ENCODE results near the gene FGF2. TPM values are rescaled to one million over a fixed set of nuclear protein-coding genes. Genes with fewer than 3 reads are reported as not detected.
"Not testable (repeated sequence)": the region's sequence is repeated elsewhere in the genome, so short reads cannot be mapped to it uniquely, and the experiment has no call there.

Gene FGF2
- total RNA-seq, 2 experiments from 2014 or later: 2.0 to 2.7 TPM

GRCh38 chr4:122851568-122851967 lies 24.9 kb downstream of the FGF2 start:
- Mint-ChIP-seq H3K4me3 (no peak overlapping the region), H3K27me3 (peaks cover 22% of the 10 kb centered on the region), H3K27ac (no peak overlapping the region), H3K4me1 (no peaks in the 10 kb centered on the region), H3K9me3 (no peaks in the 10 kb centered on the region), H3K36me3 (no peaks in the 10 kb centered on the region)
- no peak for DNase-seq

DNA sequence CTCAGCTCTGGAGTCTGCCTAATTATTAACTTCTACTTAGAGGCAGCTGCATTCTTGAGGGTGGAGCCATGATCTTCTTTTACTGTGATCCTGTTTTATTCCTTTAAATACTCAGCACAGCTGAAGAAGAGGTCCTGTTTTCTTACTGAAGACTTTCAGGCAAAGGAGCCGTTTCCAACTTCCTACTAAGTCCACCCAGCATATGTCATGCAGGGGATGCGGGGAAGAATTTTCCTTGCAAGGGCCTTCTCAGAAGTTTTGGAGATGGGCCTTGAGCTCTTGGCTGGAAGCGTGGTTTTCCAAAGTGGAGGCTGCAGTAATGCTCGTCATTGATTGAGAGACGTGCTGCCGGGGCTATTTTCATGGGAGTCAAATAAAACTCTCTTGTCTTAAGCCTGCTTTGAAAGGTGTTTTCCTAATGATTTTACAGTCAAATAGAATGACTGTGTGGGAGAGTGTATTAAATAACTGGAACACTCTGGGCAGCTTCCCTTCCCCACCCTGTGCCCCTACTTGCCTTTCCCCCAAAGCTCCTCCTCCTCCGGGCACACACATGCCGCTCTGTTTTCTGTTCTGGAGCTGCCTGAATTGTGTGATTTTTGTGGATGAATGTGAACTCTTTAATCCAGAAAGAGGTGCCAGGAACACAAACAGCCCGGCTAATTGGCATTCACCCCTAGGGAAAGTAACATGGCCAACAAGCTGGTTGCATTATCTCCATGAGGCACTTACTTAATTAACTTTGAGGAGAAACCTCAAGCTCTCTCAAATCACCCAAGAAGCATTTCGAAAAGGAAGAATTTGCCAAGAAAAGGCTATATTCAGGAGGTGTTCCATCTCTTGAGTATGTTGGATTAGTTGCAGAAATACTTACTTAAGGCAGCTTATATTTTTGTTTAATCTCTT lies 28.1 kb downstream of the FGF2 start:
- no peak overlapping the region for H3K27ac Mint-ChIP-seq
- no peaks in the 10 kb centered on the region for H3K36me3 Mint-ChIP-seq
- H3K4me3 Mint-ChIP-seq: no peak overlapping the region
- H3K9me3 Mint-ChIP-seq: no peaks in the 10 kb centered on the region
- DNase-seq: no peak
- no peaks in the 10 kb centered on the region for H3K4me1 Mint-ChIP-seq
- peaks cover 25% of the 10 kb centered on the region for H3K27me3 Mint-ChIP-seq

DNA sequence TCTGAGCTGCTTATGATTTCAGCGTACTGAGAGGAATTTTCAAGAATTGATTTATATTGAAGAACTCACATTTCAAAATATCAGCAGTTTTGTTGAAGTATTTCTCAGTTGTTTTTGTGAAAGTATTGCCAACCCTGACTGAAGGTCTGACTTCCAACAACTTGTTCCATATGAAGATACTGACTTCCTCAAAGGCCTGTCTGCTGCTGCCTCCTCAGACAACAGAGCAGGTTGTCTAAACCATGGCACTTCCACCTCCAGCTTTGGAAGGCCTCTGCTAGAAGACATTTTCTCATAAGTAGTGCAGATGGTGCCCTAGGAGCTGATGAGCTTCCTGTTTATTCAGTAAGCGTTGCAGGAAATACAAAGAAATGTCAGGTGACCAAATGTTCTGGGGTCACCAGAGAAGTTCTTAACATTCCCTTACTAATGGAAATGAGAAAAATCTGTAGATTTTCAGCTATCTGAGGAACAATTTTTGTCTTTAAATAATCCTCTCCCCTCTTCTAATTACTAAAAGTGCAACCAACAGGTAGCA lies 28.8 kb downstream of the FGF2 start:
- Mint-ChIP-seq H3K9me3 (no peaks in the 10 kb centered on the region), H3K36me3 (no peaks in the 10 kb centered on the region), H3K27ac (no peak overlapping the region), H3K27me3 (peaks cover 25% of the 10 kb centered on the region), H3K4me3 (no peak overlapping the region), H3K4me1 (no peaks in the 10 kb centered on the region)
- no peak for DNase-seq

DNA sequence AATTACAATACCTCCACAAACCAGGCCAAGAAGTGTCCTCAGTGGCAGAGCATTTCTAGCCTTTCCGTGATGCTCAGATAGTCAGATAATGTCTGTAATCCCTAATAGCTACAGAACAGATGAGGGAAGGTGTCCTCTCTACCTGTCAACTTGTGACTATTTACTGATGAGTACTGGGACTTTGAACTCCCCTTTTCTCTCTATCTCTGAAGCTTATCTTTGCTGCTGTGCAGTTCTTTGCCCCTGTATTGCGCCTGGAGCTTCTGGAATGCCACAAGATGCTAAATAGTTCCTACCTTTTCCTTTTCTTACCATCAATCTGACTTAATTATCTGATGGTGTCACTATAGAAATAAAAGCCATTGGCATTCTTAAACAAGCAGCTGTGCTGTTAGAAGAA lies 30.5 kb downstream of the FGF2 start:
- Mint-ChIP-seq H3K4me3 (no peak overlapping the region), H3K4me1 (no peaks in the 10 kb centered on the region), H3K36me3 (no peaks in the 10 kb centered on the region), H3K9me3 (no peaks in the 10 kb centered on the region), H3K27ac (no peak overlapping the region), H3K27me3 (peaks cover 33% of the 10 kb centered on the region)
- no peak for DNase-seq

DNA sequence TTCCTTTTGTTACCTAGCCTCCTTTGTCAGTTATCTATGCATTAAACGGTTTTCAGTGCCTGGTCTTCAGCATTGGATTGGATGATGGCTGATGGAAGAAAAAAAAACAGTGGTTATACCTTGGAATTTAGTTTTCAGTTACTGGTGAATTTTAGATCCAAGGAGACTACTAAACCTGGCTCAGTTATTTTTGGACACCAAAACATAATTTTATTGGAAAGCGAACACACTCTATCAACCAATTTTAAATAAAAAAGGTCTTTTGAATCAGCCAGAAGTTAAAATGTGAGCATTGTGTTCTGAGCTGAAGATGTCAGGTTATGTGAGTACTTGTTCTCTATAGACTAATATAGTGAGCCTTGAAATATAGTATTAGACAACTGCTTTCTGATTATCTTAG lies 32.1 kb downstream of the FGF2 start:
- Mint-ChIP-seq H3K9me3 (no peaks in the 10 kb centered on the region), H3K27ac (no peak overlapping the region), H3K4me1 (no peaks in the 10 kb centered on the region), H3K27me3 (peaks cover 30% of the 10 kb centered on the region), H3K4me3 (no peak overlapping the region), H3K36me3 (no peaks in the 10 kb centered on the region)
- DNase-seq: no peak

DNA sequence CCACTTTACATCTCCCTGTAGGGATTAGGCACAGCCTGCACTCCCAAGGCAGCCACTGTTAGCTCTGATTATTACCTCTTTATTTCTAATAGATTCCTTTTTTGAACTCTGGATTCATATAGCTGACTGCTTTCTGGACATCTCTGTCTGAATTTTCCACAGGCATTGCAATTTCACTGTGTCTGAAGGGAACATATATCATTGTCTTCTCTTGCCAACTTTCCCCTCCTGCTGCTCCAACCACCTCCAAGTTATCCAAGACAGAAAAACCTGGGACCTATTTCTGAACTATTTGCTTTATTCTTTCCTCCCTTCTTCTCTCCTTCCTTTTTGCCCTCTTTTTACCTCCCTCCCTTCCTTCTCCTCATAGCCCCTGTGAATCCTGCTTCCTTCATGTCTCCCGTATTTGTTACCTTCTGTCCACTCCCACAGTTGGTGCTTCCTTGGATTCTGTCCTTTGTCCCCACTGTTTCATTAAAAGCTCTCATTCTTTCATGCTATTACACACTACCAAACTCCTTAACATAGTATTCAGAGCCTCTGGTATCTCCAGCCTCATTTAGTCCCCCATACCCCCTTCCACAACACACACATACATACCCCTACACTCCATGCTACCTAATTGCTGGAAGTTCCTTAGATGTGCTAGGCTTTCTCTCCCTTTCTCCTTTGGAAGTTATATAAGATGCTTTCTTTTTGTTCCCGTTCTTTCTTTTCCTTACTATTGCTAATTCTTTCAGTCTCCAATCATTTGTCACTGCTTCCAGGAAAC lies 34.7 kb downstream of the FGF2 start:
- DNase-seq: no peak
- Mint-ChIP-seq H3K4me3 (no peak overlapping the region), H3K4me1 (no peaks in the 10 kb centered on the region), H3K27ac (no peak overlapping the region), H3K36me3 (no peaks in the 10 kb centered on the region), H3K9me3 (no peaks in the 10 kb centered on the region), H3K27me3 (peaks cover 29% of the 10 kb centered on the region)

DNA sequence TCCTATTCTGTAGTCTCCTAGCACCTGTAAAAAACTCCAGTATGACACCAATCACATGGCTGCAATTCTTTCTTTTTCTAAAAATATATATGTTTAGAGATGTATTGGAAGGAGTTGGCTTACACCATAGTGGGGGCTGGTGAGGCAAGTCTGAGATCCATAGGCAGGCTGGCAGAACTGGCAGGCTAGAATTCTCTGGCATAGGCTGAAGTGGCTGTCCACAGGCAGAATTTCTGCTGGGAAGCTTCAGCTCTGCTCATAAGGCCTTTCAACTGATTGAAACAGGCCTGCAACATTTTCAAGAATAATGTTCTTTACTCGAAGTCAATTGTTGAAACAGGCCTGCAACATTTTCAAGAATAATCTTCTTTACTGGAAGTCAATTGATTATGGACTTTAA lies 37.0 kb downstream of the FGF2 start:
- Mint-ChIP-seq H3K36me3 (no peaks in the 10 kb centered on the region), H3K27ac (no peak overlapping the region), H3K9me3 (peaks cover 2% of the 10 kb centered on the region), H3K4me3 (no peak overlapping the region), H3K4me1 (no peaks in the 10 kb centered on the region), H3K27me3 (peaks cover 27% of the 10 kb centered on the region)
- no peak for DNase-seq

GRCh38 chr4:122865425-122865824 lies 38.8 kb downstream of the FGF2 start:
- Mint-ChIP-seq H3K9me3 (peaks cover 2% of the 10 kb centered on the region), H3K4me3 (no peak overlapping the region), H3K36me3 (no peaks in the 10 kb centered on the region), H3K4me1 (no peaks in the 10 kb centered on the region), H3K27me3 (peaks cover 31% of the 10 kb centered on the region), H3K27ac (no peak overlapping the region)
- DNase-seq: no peak

- DNase-seq, H3K4me3 Mint-ChIP-seq, H3K36me3 Mint-ChIP-seq, H3K9me3 Mint-ChIP-seq, H3K27ac Mint-ChIP-seq, H3K4me1 Mint-ChIP-seq: not testable (repeated sequence)
- peaks cover 42% of the 10 kb centered on the region for H3K27me3 Mint-ChIP-seq
These were observed 41.6 kb downstream of the FGF2 start for GRCh38 chr4:122868235-122868634.

DNA sequence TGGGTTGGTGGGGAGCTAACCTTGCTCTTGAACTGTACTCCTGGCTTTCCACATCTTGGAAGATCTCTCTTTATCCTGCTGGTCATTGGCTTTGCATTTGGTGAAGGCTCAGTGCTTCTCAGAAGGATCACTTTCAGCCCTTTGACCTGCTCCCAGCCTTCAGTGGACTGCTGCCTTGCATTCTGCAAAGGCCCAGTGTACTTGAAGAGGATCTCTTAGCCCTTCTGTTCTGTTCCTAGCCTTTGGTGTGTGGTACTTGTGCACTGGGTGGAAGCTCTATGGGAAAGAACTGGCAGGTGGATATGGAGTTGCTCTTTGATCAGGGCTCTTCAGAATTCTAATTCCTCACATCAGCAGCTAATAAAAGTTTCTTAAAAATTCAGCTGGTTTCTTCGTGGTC lies 46.5 kb downstream of the FGF2 start:
- H3K4me1 Mint-ChIP-seq: no peaks in the 10 kb centered on the region
- H3K36me3 Mint-ChIP-seq: no peaks in the 10 kb centered on the region
- DNase-seq: no peak
- H3K9me3 Mint-ChIP-seq: peaks cover 1% of the 10 kb centered on the region
- H3K27ac Mint-ChIP-seq: no peak overlapping the region
- H3K27me3 Mint-ChIP-seq: peaks cover 40% of the 10 kb centered on the region
- no peak overlapping the region for H3K4me3 Mint-ChIP-seq

DNA sequence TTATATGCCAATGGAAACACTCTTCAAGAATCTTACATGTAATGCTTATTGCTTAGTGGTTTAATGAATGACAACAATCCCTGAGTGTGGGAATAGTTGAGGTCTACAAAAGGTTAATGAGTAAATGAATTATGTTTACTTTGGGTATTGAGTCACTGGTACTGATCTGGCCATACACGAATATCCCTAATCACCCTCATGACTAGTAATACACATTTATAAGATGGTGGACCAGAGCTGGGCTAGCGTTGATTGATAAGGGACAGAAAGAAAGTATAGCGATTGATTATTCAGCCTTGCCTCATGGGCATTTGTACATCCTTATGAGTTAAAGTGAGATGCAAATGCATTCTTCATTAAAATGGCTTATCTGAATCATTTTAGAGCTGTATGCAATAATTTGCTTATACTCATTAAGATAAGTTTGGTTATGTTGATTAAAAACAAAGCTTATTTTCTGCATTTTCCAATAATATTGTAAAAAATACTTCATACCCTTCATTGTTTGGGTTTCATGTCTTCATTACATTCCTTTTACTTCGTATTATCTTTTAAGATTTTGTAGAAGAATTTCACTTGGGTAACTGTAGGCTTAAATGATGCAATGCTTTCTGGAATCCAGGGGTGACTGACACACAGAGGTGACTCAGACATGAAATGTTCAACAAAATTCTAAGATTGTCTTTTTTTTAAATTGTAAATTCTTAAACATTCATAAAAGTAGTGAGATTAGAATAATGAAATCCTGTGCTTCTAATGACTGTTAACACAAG lies 47.4 kb downstream of the FGF2 start:
- Mint-ChIP-seq H3K9me3 (no peaks in the 10 kb centered on the region), H3K27me3 (peaks cover 38% of the 10 kb centered on the region), H3K4me3 (no peak overlapping the region), H3K27ac (no peak overlapping the region), H3K4me1 (no peaks in the 10 kb centered on the region), H3K36me3 (no peaks in the 10 kb centered on the region)
- DNase-seq: no peak

DNA sequence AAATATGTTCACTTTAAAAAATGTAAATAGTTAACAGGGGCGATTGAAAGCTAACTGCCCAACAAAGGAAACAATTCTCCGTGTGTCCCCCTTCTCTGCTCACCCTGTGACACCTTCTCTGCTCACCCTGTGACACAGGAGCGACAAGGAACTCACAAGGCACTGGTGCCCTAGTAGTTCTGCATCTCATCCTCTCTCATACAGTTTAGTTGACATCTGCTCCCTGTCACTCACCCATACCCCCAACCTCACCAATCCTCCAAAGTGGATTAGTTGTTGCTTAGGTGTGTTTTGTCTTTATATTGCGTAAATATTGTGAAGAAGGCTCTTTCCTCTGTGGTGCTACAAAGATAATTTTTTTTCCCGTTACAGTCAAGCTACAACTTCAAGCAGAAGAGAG lies 49.3 kb downstream of the FGF2 start:
- peaks cover 2% of the 10 kb centered on the region for H3K36me3 Mint-ChIP-seq
- peaks cover 3% of the 10 kb centered on the region for H3K9me3 Mint-ChIP-seq
- no peak overlapping the region for H3K27ac Mint-ChIP-seq
- peaks cover 29% of the 10 kb centered on the region for H3K27me3 Mint-ChIP-seq
- no peaks in the 10 kb centered on the region for H3K4me1 Mint-ChIP-seq
- DNase-seq: no peak
- no peak overlapping the region for H3K4me3 Mint-ChIP-seq

DNA sequence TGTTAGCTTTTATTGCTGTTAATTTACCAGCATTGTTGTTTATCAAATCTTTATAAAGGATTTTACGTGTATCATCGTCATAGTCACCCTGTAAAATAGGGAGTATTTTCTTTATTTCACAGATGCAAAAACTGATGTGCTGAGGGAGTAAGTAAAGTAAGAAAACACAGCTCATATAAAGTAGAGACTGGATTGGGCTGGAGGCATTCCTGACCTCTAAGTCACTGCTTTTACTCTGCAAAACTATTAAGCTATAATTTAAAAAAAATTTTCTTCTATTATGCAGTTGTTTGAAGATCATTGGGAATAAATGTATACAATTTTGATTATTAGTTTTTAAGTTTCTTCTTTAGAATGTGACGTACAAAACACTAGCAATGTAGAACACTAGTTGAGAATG lies 49.8 kb downstream of the FGF2 start:
- peaks cover 6% of the 10 kb centered on the region for H3K36me3 Mint-ChIP-seq
- H3K27ac Mint-ChIP-seq: no peak overlapping the region
- peaks cover 6% of the 10 kb centered on the region for H3K9me3 Mint-ChIP-seq
- H3K4me3 Mint-ChIP-seq: no peak overlapping the region
- no peaks in the 10 kb centered on the region for H3K4me1 Mint-ChIP-seq
- H3K27me3 Mint-ChIP-seq: peaks cover 26% of the 10 kb centered on the region
- DNase-seq: no peak

DNA sequence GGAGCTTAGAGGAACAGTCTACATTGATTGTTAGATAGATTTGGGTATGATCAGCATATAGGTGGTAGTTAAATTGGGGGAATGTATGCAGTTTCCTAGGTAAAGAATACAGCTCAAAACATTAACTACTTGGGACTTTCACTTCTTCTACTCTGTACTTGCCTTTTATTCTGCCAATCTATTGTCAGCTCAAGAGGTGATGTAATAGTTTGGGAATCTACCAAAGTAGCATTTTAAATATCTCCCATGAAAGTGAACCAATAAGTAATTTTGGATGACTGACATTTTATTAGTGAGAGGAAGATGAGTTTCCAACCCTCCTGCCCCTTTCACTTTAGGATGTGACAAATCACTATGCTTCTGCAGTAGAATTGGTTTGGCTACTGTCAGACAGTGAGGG lies 52.4 kb downstream of the FGF2 start:
- H3K27me3 Mint-ChIP-seq: peaks cover 6% of the 10 kb centered on the region

More for the DNA sequence above, 52.4 kb downstream of the FGF2 start:
- no peak for DNase-seq
- Mint-ChIP-seq H3K9me3 (peaks cover 7% of the 10 kb centered on the region), H3K4me1 (no peaks in the 10 kb centered on the region), H3K4me3 (no peak overlapping the region), H3K27ac (no peak overlapping the region), H3K36me3 (peaks cover 6% of the 10 kb centered on the region)
